Stimulated activated CD8-positive, alpha-beta memory T cell treated with anti-CD3 and anti-CD28 coated beads, Interleukin-2, amount 100 ng/mL, for 1 hour (primary cell): Measurements from ENCODE around the gene CMSS1.

Experiments used
- DNase-seq, 2 donors: peaks; one replicate each; pipeline ENCODE4 v3.0.0-alpha.2; 2020; ENCODE audit warnings: low read depth in 2 of 2

The CMSS1 gene

DNA sequence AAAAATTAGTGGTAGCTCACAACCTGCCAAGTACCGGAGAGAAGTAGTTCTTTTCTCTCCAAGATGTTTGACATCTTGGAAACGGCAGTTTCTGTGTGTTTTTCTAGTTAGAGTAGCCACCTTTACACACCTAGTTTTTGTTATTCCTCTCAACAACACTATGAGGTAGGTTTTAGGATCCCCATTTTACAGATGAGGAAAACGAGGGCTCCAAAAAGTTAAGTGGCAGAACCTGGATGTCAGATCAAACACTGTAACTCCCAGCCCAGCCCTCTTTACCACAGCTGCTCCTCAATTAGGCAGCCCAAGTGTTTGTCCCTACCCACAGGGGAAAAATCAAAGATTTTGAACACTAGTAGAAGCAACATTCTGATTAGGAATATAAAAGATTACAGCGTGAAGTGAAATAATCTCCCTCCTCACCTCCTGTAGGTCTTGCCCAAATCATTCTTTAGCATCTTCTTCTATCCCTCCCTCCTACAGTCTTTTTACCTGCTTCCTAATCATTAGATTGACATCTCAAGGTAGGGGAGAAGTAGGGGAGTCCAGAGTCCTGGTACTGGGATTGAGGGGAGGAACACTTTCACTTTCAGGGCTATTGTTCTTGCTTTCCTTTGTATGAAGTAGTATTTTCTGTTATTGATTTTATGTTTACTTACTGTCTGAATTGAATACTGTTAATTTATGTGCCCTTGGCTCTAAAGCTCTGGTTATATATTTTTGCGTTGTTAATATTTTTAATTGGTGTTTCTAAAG lies 142.6 kb downstream of the CMSS1 start:
- no peak for DNase-seq

GRCh38 chr3:99960941-99961340 lies 143.3 kb downstream of the CMSS1 start:
- no peak for DNase-seq

GRCh38 chr3:99961756-99962515 lies 144.3 kb downstream of the CMSS1 start:
- no peak for DNase-seq

GRCh38 chr3:99962703-99963102 lies 145.0 kb downstream of the CMSS1 start:
- no peak for DNase-seq

DNA sequence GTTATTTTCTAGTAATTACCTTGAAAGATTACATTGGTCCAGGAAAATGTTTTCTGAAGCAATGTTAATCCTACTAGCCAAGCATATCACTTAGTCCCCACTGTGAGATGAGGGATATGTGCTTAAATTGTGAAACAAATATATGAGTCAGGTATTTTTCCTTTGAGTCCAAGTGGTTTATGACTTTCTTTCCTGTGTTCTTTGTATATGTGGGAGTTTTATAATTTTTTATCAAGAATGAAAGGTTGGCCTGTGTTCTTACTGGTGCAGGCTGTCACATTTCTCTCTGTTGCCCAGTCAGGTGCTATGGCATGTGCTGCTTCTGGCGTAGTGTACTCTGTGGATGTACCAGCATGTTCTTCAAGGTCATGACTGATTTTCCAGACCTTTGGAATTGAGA lies 147.4 kb downstream of the CMSS1 start:
- DNase-seq = no peak

- DNase-seq = no peak
Measured at GRCh38 chr3:99965681-99966408, 148.2 kb downstream of the CMSS1 start.

DNA sequence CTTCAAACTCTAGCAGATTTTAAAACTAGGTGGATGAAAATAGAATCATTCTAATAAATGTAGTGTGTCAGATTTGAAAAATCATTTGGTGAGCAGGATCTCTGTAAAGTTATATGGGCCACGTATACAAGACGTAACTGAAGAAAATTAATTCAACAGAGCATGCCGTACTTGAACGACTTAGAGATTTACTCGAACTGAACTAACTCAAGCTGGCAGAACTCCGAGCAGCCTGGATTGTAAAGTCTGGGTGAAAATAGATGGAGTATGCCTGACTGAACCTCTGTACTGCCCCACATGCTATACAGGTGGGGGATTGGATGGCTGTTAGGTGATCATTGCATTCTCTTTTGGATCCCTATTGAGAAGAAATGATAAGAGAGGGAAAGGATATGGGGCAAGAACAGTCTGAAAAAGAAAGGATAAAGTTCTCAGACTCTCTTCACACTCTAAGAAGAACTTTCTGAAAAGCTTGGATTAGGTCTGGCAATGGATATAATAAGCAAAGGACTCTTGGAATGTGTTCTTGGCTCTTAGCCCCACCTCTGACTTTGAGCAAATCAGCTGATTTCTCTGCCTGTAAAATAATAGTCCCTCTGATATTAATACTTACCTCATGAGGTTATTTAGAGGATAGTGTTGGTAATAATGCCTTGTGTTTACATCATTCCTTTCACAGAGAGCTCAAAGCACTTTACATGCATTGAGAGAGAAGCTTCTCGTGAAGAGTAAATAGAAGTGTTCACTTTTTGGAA lies 149.2 kb downstream of the CMSS1 start:
- DNase-seq = no peak

- no peak for DNase-seq
Measured at GRCh38 chr3:99967796-99968195, 150.1 kb downstream of the CMSS1 start.

- no peak for DNase-seq
Measured at GRCh38 chr3:99969136-99969535, 151.5 kb downstream of the CMSS1 start.

DNA sequence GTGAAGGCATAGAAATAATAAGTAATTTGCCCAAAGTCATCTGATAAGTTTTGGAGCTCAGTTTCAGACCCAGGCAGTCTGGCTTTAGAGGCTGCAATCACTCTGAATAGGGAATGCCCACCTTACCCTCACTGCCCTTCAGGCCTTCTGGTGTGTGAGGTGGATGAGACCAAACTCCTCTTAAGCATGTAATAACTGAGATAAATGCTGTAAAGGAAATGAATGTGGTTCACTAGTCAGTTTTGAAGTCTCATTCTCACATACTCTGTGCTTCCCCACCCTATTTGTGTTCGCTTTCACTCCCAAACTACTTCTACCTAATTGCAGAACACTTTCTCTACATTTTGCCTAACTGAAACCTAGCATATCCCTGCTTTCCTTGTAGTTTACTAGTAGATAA lies 152.5 kb downstream of the CMSS1 start:
- no peak for DNase-seq

GRCh38 chr3:99971761-99972160 lies 154.1 kb downstream of the CMSS1 start:
- no peak for DNase-seq

DNA sequence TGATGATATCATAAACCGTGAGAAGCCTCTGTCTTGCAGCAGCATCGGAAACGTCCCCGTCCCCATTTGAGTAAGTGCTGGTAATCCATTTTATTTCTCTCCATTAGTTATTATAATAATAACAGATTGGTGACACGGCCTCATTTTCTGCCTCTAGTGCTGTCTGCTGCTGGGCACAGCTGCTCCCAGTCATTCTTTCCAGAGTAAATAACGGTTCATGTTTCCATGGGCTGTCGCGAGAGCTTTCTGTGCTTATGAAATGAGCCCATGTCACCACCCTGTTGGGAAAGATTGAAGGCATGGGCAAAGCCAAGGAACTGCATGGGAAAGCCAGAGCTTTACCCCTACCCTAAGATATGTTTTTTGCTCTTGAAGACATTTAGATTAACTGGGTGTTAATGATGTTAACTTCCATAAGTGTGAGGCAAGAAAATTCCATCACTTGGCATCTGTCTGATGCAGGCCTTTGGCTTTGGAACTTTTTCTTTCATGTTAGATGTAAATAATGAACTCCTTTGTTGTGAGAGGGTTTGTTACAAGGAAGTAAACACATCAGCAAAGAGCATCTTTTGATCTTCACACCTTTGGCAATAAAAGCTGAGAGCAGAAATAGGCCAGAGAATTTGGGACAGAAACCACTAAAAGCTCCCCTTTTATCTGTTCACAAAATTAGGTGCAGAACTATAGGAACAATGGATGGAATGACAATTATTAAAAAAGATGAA lies 154.9 kb downstream of the CMSS1 start:
- no peak for DNase-seq

- DNase-seq = no peak
Measured at GRCh38 chr3:99974989-99975388, 157.3 kb downstream of the CMSS1 start.

GRCh38 chr3:99976584-99976983 lies 158.9 kb downstream of the CMSS1 start:
- no peak for DNase-seq

- DNase-seq = no peak
Measured at GRCh38 chr3:99978221-99978620, 160.6 kb downstream of the CMSS1 start.

DNA sequence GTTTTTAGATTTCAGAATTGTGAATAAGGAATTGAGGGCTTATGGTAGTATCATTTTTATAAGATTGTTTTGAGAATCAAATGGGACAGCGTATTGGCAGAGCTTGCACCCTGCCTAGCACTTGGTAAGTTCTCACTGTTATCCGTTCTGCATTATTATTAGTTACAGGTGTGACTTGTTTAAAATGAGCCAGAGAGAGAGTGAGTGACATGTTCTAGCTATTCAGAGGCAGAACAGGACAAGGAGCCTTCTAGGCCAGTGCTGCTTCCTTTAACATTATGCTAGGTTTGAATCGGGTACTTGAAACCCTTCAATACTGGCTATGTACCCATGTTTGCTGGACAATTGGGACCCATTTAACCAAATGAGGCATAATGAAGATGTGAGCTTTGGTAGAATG lies 162.9 kb downstream of the CMSS1 start:
- no peak for DNase-seq

GRCh38 chr3:99981138-99981537 lies 163.5 kb downstream of the CMSS1 start:
- DNase-seq = no peak

DNA sequence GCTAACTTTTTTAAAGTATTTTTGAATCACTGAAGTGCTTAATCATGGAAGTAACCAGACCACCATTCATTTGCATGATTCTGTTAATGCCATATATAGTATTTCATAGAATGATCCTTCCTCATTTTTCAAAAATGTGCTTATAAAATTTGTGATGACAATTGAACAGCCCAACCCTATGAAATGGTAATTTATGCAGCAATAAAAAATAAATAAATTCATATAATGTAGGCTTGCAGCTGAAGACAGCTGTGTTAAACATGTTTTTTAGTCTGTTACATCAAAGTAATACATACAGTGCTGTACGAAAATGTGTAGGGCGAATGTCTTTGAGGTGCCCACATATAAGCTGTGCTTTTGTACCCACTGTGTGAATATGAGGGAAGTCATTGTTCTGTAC lies 165.0 kb downstream of the CMSS1 start:
- DNase-seq = no peak

DNA sequence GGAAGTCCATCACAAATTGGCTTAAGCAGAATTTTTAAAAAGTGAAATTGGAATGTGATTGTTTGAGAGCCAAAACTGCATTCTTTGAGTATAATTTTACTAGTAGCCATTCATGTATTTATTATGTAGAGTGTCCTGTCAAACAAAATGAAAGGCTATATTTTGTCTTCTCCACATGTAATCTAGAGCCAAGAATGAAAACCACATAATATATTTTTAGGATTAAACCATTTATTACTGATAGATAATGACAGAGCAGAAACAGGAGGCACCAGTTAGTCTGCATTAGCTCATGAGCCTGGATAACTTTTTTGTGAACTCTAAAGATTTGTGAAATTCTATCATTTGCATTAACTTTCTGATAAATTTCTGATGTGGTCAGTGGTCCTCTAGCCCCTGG lies 166.5 kb downstream of the CMSS1 start:
- no peak for DNase-seq

DNA sequence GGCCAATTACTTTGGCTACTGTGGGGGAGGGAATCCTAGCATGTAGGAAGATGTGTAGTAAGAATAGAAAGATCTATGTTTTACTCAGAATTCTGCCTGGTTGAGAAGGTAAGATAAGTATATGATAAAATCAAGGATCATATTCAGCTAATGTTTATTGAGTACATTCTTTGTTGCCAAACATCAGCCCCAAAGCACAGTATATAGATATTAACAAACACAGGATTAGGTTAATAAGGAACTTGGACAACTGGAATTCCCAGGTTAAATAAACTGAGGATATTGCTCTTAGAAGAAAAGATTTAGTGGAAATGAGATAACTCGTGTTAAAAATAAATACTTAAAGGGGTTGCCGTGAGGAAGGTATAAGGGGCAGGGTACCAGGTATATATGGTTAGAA lies 167.0 kb downstream of the CMSS1 start:
- no peak for DNase-seq

DNA sequence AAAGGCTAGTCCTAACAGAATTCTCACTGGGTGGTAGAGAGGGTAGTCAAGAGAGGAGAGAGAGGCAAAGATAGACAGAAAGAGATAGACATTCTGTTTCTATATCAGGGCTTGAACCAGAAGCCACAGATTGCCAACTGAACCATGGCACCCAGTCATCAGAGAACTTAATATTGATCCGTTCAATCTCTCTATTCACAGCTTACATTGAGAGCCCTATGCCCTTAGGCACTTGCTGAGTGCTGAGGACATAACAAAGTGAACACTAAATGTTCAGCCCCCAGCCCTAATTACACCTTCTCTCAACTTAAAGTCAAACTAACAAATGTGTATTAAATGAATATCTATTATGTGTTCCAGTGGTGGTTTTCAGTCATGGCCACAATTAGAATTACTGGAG lies 172.5 kb downstream of the CMSS1 start:
- no peak for DNase-seq
